ENCODE measurements around the gene ATRIP.

The ATRIP gene

GRCh38 chr3:48501196-48501595 is 54.7 kb downstream of the ATRIP start:
- FAIRE-seq = no peak
- DNase-seq (ENCODE audit: low spot score) = no peak

GRCh38 chr3:48502121-48502520 is 55.6 kb downstream of the ATRIP start:
- DNase-seq (ENCODE audit: low spot score) (no peak), FAIRE-seq (no peak)

- DNase-seq (ENCODE audit: low spot score) (no peak), FAIRE-seq (peak; percentile 63)
Observed at GRCh38 chr3:48502728-48503168, 56.2 kb downstream of the ATRIP start.

- FAIRE-seq (no peak), DNase-seq (ENCODE audit: low spot score) (peak; percentile 64)
Observed at GRCh38 chr3:48503401-48504050, 57.0 kb downstream of the ATRIP start.

GRCh38 chr3:48504051-48504946 is 57.8 kb downstream of the ATRIP start, which contains the start of gene SHISA5:
TSS of gene SHISA5 (minus strand) at chr3:48504174. CDS start at chr3:48504094, 80 bp downstream.
- FAIRE-seq = peak; percentile 74

GRCh38 chr3:48505146-48505545 is 58.6 kb downstream of the ATRIP start:
- FAIRE-seq (no peak), DNase-seq (ENCODE audit: low spot score) (no peak)

More at GRCh38 chr3:48504051-48504946, 57.8 kb downstream of the ATRIP start, which contains the start of gene SHISA5:
- peak; percentile 76 for DNase-seq (ENCODE audit: low spot score)

- FAIRE-seq (no peak), DNase-seq (ENCODE audit: low spot score) (no peak)
Observed at GRCh38 chr3:48505968-48506504, 59.5 kb downstream of the ATRIP start.

GRCh38 chr3:48507256-48508061 is 60.9 kb downstream of the ATRIP start:
- peak; percentile 92 for DNase-seq (ENCODE audit: low spot score)
- FAIRE-seq = peak; percentile 71

GRCh38 chr3:48511551-48511950 is 65.0 kb downstream of the ATRIP start:
- FAIRE-seq (no peak), DNase-seq (ENCODE audit: low spot score) (no peak)

- DNase-seq (ENCODE audit: low spot score) (no peak), FAIRE-seq (no peak)
Observed at GRCh38 chr3:48514431-48515227, 68.1 kb downstream of the ATRIP start.

Data from urothelium cell line (cell line).